HG02623 (cell line): ENCODE measurements around the gene ZNF586.
"Not testable (repeated sequence)": the region's sequence is repeated elsewhere in the genome, so short reads cannot be mapped to it uniquely, and the experiment has no call there.

Source experiments
- ATAC-seq: cut with Tn5 transposase; IDR thresholded peaks from one replicate; pipeline ENCODE4 v1.9.1; 2021; ENCODE audit warnings: moderate library complexity; ENCODE audit not compliant: unreplicated experiment

Gene ZNF586

GRCh38 chr19:57821501-57821900, 52.0 kb downstream of the ZNF586 start:
- ATAC-seq, result not testable (repeated sequence)

DNA sequence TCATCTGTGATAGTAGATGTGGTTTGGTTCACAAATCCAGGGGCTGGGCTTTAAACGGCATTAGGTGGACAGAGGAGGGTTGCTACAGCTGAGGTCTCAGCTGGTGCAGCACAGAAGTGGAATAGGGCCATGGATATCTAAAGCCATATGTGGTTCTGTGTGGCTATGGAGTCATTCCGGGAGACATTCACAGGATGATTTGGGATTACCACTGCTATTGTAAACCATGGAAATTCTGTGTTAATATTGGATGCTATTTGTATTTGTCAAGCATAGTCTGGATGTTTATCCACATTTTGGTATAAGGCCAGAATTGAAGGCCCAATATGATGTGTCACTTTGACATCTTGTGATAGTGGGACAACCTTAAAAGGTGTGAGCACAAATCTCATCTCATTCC, 53.7 kb downstream of the ZNF586 start:
- not testable (repeated sequence) for ATAC-seq

- ATAC-seq, result not testable (repeated sequence)
These were observed 54.1 kb downstream of the ZNF586 start for GRCh38 chr19:57823608-57824007.

- ATAC-seq, result no peak
These were observed 56.0 kb downstream of the ZNF586 start for GRCh38 chr19:57825511-57825910.

- no peak for ATAC-seq
These were observed 59.8 kb downstream of the ZNF586 start for GRCh38 chr19:57829316-57829715.

DNA sequence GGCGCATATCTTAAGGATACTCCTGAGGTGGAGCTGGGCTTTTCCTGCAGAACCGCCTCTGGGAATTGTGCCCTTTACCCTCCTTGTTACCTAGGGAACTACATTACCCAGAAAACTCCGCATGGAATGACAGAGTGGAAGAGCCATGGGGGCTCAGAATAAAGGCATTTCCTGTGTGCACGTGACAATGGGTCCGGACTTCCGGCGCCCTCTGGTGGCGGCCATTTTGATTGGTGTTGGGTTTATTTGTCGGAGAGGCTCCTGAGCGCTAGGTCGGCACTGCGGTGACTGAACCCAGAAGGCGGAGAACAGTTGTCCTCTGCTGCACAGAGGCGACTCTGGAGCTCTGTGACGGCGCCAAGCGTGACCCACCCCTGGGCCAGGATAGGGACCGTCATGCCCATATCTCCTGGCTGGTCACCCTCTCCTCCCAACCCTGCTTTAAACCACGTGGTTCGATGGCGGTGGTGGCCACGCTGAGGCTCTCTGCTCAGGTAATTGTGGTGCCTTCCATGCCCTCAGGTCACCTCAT, 60.7 kb downstream of the ZNF586 start, which contains the start of gene ZNF587B:
Gene ZNF587B, plus strand, starts transcription at position 229 of the 532 bp plus-strand sequence. Its CDS starts 230 bp downstream, at position 459.
- ATAC-seq, result no peak
